UCSD-AML1 (cell line): ENCODE data around the gene ADISSP.
A peak's percentile ranks its signal among the peaks of the same experiment; 100 is the strongest.

Experiments used
- DNase-seq: peaks from one replicate; lab custom pipeline; 2025; ENCODE audit not compliant: unreplicated experiment; lab: John Stamatoyannopoulos, UW

The ADISSP gene

DNA sequence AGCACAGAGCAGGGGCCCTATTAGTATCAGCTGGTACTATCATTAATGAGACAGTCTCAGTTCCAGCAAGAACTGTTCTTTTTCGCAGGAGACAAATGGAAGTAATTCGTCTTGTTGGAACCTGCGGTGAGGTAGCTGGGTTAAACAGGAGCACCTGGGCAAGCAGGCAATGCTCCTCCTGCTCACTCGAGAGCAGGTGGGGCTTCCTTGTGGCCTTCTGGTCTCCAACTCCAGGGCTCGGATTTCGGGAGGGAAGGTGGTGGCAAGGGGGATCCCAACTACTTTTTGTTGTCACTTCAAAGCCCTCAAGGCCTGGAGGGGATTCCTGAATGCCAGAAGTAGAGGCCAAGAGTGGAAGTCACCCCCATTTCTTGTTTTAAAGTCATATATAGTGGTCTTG, 15.0 kb upstream of the ADISSP start:
- DNase-seq, result no peak

DNA sequence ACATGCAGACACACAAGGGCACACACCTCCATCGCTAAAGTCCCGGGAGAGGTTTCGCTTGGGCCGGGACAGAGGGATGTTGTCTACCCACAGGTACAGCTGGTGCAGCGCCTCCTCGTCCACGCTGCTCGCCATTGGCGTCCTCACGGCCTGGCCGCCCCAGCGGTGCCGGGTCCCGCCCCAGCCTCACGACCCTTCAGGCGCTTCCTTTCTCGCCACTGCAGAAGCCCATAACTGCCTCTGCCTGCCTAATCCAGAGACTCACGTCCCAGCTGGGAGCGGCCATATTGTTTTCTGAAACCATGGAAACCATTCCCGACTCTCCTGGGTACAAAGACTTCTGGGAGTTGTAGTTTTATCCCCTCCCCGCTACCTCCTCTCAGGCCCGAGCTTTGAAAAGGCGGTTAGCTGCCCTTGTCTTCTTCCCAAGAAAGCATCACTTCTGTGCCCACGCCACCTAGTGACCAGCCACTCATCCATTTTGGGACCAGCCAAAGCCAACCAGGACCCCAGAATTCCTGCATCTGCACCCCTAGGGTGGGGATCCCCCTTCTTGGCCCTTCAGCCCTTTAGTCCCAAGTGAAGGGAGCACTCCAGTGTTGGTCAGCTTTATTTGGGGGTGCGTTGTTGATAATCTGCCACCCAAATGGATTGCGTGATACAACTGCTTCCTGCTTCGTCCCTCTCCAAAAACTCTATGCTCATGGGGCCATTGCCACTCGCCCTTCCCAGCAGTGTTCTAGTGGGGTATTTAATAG, 13.8 kb upstream of the ADISSP start, which contains the start of gene SPEF1:
Gene SPEF1, minus strand, starts transcription at position 296 of the 758 bp plus-strand sequence. Its CDS starts 161 bp downstream, at position 135.
- DNase-seq, result peak; percentile 75

DNA sequence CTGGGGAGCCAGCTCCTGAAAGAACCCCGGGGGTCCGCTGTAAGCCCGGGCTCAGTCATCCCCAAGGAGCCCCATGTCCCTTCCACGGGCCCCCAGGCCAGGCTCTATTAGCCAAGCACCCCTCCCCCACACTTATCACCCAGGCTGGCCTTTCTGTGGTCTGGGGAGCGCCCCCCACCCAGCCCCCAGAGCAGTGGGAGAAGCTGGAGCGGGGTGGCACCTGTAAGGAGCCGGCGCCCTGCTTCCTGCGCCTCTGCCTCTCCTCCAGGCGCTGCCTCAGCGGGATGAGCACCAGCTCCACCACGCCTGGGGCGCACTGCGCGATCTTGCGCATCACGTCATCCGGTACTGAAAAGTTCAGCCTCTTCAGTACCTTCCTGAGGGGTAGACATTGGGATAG, 11.4 kb upstream of the ADISSP start:
- DNase-seq, result no peak

DNA sequence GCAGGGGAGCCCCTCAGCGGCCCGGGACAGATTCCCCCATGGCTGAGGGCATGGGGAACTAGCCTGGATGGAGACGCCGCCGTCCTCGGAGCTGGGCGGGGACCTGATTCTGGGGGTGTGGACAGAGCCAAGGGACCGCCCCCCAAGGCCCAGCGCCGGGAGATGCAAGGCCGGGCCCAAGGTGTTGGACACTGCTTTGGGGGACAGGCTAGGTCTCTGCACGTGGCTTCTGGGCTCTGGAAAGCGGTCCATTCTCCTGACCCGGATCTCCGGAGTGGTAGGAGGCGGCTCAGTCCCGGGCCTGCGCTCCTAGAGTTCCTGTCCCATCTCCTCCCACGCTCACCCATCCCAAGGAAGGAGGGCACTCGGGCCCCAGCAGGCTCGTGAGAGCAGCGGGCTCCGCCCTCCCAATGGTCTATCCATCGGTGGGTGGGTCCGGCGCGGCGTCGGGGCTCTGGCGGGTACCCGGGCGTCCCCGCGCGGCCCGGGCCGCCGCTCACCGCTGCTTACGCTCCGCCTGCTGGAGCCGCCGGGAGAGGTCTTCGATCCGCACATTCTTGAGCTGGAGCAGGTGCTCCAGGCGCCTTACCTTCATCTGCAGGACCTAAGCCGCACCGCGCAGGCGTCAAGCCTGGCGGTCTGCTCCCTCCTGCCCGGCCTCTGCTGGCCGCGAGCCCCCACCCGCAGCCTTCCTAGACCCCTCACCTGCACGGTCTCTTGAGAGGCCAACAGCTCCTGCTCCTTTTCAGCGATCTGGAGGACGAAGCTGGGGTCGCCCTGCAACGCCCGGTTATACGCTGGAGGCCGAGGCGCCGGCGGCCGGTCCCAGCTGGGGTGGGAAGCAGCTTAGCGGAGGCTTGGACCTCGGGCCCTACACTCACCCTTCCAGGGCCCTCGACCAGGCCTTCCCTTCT, 10.4 kb upstream of the ADISSP start:
- no peak for DNase-seq

DNA sequence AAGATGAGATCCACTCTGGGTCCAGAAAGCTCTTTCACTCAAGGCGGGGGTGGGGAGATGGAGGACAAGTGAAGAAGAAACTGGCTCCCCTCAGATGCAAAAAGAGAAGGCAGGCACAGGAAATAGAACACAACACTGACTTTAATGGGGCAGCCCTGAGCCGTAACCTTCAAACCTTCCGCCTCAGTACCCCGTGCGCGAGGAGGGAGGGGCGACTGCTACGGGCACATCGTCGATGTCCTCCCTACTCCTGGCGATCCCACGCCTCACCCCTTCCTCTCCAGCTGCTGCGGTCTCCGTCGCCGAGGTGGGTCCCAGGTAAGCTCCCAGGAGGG, 9.8 kb upstream of the ADISSP start:
- no peak for DNase-seq

DNA sequence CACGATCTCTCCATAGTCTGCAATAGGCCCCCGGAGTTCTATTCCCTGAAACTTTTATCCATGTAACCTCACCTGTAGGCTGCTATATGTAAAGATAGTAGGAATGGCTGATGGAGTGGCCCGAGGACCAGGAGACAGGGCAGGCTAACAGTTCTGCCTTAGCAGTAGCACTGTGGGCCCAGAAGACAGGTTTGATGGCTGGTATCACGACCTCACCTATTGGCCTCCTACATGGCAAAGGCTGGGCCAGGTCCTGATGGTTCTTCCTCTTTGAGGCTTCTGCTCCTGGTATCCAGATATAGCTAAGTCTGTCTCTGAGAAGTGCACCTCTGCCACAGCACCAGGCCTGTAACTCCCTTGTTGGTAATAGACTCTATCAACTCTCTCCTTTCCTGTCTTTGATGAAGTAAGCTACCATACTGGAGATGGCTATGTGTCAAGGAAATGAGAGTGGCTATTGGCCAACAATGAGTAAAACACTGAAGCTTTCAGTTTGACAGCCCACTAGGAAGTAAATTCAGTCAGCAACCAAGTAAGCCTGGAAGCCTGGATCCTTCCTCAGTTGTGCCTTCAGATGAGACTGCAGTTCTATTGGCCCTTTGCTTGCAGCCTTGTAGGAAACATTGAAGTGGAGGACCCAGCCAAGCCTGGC, 8.0 kb upstream of the ADISSP start:
- no peak for DNase-seq

DNA sequence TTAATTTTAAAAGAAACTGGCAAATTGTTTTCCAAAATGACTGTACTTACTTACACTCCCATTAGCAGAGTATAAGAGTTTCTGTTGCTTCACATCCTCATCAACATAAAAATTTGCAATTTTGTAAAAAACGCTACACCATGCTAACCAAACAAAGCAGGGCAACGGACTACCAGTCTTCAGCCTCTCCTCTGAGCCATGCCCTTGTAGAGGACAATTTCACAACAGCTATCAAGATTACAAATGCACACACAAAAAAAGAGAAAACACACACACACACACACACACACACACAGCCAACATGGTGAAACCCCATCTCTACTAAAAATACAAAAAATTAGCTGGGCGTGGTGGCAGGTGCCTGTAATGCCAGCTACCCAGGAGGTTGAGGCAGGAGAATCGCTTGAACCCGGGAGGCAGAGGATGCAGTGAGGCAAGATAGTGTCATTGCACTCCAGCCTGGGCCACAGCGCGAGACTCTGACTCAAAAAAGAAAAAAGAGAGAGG, 4.1 kb upstream of the ADISSP start:
- DNase-seq, result no peak

DNA sequence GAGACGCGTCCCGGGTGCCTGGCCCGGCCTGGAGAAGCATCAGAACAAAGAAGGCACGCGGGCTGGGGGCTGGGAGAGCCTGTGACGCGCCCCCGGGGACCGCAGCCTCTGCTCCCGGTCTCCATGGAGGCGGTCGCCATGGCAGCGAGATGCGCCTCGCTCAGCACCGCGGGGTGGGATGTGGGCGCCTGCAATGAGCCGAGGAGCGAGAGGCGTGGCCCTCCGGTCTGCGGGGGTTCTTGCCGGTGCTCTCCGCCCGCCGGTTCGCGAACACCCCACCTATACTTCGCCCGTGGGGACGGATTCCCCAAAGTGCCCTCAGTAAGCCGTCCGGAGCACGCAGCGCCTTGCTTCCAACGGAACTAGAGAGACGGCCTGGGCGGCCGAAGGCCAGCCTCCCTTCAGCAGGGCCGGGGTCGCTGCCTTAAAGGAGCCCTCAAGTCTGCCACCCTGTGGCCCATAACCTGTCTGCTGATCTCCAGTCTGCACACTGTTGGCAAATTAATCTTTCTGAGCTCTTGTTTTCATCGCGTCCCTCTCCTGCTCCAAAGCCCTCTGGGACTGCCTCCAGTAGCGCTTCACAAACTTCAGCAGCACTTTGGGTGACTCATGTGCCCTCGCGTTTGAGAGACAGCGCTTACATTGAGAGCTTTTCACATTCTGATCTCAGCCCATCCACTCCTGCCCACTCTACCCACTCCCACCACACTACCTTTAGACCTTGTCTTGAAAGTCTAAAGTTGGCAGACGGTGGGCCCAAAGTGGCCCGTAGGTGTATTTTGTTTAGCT, 983 bp upstream of the ADISSP start:
- DNase-seq, result peak; percentile 80

DNA sequence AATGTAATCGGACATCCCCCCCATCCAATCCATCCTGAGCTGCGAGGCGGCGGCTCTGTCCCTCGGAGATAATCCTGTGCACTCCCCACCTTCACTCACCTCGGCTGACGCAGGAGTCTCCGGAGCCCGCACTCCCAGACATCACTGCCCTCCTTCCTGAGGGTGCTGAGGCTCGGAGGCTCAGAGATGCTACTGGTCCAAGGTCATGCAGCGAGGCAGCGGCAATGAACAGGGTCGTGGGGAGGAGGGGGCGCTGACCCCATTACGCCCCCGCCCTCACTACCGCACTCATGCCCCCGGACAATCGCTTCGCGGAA, 485 bp downstream of the ADISSP start:
- DNase-seq, result no peak

DNA sequence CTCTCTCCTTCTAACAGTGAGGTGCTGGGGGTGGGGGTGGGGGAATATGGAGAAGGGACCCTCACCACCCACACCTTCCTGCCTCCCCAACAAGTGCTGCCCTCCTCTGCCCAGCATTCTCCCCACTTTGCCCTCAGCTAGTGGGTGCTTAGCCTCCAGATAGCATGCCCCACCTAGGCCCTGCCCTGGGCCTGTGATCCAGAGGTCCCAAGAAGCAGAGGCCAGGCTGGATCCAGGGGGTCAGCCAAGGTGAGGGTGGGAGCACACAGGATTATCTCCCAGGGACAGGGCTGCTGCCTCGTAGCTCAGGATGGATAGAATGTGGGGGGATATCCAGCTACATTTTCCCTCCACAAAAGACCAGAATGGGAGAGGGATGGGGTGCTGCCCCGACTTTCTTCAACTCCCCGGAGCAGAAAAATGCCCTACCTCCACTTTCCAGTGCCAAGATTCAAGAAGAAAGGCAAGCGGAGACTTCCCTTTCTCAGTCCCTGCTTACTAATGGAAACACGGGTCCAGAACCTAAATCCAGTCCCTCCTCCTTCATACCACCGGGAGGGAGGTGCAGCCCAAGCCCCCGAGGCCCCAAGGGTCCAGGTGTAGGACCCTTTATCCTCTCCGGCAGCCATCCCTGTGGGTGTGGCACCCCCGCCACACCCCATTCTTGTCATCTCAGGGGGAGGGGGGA, 987 bp downstream of the ADISSP start:
- no peak for DNase-seq

DNA sequence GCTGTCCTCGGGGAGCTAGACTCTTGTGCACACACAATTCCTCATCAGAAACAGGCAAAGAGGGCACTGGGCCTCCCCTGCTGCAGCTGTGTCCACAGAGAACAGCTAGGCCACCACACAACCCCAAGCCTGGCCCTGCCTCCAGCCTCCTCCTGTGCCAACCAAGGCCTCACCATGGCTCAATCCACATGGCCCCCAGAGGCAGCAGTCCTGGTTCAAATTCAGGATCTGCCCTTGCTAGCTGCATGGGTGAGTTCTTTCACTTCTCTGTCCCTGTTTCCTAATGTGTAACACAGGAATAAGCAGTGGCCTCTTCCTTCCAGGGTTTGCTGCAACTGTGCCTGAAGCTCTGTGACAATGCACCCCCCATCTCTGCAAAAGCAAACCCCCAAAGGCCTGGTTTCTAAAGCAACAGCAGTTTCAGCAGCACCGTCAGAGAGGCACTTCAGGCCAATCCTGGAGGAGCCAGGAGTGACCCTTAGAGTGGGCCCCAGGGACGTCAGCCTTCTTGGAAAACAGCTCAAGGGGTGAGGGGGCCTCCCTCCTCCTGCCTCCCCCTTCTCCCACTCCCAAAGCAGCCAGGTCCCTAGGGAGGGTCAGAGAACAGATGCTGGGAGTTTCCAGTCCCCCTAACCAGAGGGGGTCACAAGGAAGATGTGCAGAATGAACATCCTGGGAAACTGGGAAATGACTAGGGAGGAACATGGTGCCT, 2.2 kb downstream of the ADISSP start:
- no peak for DNase-seq

DNA sequence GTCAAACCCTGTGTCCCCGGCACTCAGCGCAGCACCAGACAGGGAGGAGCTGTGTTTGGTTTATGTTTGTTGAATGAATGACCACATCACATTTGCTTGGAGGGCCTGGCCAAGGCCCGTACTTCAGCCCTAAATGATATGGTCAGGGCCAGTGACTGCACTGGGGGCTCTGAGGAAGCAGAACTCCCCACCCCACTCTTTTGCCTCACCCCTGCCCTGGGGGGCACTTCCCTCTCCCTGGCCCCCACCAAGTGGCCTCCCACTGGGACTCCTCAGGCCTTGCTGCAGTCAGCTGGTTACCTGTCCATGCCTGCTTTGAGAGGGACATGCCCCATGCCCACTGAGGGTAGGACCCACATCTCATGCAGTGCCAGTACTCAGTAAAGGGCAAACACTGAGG, 2.9 kb downstream of the ADISSP start:
- no peak for DNase-seq

DNA sequence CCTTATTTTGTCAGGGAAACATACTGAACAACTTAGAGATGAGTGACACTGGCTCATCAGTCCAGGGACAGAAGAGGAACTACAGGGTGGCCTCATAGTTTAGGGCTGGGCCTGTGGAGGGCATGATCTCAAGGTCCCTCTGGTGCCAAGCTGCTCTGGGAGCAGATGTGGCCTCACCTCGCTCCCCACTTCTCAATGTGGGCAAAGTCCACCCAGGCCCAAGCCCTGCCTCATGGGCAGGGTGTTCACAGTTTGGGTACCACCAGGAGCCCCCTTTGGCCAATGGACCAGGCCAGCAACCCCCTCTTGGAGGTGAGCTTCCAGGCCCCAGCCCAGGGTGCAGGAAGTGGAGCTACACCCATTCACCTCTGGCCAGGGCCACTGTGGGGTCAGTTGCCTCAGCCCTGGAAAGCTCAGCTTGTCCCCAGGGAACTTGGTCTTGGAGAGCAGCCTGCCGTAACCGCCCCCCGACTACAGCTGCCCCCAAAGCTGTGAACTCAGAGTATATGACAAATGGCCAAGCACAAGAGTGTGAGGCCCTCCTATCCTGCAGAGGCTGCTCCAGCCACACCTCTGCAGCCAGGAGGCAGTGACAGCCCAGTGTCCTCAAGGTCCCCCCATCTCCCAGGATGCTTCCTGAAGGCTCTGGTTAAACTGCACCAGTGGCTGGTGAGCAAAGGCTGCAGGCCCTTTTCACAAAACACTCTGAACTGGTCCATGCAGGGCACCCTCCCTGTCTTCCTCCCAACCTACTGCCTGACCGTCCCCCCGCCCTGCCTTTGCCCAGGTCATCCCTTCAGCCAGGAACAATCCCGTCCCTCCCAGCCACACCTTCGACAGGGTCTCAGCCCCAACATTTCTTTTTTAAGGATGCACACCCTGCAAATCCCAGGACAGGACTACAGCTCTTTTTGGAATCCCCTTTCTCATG, 3.6 kb downstream of the ADISSP start:
- no peak for DNase-seq

DNA sequence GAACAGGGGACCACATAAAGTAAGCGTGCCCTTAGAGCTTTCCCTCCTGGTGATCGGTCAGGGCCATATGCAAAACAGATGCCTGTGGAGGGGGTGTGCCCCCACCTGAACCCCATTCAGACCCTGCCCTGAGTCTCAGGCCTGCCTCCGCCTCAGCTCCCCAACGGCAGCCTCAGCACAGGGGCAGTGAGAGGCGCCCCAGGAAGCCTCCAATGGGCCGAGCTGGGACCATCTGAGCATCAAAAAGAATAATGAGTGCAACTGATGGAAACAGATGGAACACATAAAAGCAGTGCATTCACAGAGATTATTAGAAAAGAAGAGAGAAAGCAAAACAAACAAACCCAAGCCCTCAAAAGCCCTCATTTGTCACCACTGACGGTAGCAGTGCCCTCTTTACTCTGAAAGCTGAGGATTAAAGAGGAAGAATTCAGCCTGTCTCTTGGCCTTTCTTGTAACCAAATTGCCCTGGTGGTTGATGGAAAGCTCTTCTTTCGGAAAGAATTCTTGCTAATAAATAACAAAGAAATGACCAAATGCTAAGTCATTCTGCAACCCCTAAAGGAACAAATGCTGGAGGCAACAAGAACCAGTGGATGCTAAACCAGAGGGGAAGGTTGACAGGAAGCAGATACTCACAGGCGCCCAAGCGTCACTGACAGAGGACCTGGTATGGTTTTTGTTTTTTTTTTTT, 6.8 kb downstream of the ADISSP start:
- DNase-seq, result no peak

DNA sequence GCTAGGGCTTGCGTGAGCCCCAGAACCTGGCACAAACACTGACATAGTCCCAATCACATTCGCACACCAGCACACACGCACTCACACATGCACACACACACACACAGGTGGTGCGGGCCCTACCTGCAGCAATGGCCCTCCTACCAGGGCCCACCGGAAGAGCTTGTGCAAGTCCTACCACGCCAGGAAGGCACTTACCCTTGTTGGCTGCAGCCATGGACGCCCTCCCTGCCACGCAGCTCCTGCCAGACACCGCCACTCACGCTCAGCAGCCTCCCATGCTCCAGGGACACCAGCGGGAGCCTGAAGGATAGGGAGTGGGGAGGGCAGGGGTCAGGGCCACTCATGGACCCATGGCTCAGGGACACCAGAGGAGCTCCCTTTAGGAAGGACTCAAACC, 7.7 kb downstream of the ADISSP start:
- DNase-seq, result no peak

DNA sequence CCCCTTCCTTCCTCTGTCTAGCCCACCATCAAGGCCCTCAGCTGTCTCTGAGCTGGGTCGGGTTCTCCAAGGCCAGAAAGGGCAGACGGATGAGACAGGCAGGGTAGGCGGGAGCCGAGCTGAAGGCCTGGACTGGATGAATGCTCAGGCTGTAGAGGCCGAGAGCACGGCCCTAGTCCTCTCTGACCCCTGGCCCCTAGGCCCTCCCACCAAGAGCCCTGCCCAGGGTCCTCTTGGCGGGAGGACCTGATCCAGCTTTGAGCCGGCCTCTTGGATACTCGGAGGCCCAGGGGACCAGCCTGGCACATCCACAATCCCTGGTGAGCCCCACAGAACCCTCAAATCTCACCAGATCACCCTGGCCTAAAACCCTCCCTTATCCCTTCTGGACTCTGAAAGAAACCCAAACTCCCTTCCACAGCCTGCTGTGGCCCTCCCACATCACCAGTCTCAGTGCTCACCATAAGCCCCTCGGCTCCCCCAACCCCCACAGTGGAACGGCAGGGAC, 8.2 kb downstream of the ADISSP start:
- no peak for DNase-seq

DNA sequence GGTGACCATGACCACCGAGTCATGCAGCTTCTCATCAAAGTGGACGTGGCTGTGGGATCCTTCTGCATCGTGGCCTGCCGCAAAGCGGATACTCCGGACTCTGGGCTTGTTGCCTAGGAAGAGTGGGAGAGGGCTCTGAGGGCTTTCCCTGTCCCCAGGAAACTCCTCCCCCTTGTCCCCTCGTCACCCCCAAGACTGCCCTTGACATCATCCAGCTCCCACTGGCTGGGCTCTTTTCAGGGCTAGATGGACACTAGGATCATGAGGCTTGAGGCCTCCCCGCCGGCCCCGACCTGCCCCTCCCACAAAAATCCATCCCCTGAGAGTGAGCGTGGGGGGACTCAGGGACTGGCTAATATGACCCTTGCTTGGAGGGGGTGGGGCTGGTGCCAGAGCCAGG, 9.0 kb downstream of the ADISSP start:
- no peak for DNase-seq

DNA sequence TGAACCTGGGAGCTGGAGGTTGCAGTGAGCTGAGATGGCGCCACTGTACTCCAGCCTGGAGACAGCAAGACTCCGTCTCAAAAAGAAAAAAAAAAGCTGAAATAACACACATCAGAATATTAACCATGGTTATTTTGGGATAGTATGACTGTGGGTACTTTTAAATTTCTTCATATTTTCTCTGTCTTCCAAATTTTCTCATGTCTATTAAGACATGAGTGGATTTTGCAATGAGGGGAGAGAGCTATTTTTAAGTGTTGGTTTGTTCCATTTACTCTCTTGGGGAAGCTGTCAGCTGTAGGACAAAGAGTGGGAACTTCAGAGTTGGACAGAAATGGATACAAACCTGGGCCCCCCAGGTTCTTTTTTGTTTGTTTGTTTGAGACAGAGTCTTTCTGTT, 10.3 kb downstream of the ADISSP start:
- DNase-seq, result no peak
